Subcutaneous adipose tissue (tissue), 4 donors: ENCODE results near the gene NETO2. TPM values are rescaled to one million over a fixed set of nuclear protein-coding genes. Genes with fewer than 3 reads are reported as not detected.

Experiments
- total RNA-seq, 4 donors: library from RNA; depleted of rRNA; stranded (reverse); fragments of >200 nt; gene quantifications; one replicate each; pipeline ENCODE4 v1.1.0, GENCODE V29; 2016
- TF ChIP-seq, protein P1 (sequence below): fragments of 450-650 bp; IDR thresholded peaks from one replicate; pipeline ENCODE4 v1.5.1; 2016; ENCODE audit warnings: low read depth, mild to moderate bottlenecking, control low read depth, antibody characterized with exemption, moderate library complexity

NETO2 gene
- total RNA-seq, 4 donors from 2014 or later = 0.44 to 2.4 (median 1.1) TPM

- TF ChIP-seq, protein P1, sequence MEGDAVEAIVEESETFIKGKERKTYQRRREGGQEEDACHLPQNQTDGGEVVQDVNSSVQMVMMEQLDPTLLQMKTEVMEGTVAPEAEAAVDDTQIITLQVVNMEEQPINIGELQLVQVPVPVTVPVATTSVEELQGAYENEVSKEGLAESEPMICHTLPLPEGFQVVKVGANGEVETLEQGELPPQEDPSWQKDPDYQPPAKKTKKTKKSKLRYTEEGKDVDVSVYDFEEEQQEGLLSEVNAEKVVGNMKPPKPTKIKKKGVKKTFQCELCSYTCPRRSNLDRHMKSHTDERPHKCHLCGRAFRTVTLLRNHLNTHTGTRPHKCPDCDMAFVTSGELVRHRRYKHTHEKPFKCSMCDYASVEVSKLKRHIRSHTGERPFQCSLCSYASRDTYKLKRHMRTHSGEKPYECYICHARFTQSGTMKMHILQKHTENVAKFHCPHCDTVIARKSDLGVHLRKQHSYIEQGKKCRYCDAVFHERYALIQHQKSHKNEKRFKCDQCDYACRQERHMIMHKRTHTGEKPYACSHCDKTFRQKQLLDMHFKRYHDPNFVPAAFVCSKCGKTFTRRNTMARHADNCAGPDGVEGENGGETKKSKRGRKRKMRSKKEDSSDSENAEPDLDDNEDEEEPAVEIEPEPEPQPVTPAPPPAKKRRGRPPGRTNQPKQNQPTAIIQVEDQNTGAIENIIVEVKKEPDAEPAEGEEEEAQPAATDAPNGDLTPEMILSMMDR = no peak
Observed at GRCh38 chr16:47065766-47066688, 77.7 kb downstream of the NETO2 start.

- TF ChIP-seq, protein P1 = no peak
Observed at GRCh38 chr16:47064775-47065174, 79.0 kb downstream of the NETO2 start.

- TF ChIP-seq, protein P1 = no peak
Observed at GRCh38 chr16:47063011-47063724, 80.6 kb downstream of the NETO2 start.

GRCh38 chr16:47061204-47061603 lies 82.5 kb downstream of the NETO2 start:
- TF ChIP-seq, protein P1 = no peak

- TF ChIP-seq, protein P1 = no peak
Observed at GRCh38 chr16:47060596-47060995, 83.1 kb downstream of the NETO2 start.

GRCh38 chr16:47059991-47060390 lies 83.8 kb downstream of the NETO2 start:
- TF ChIP-seq, protein P1 = no peak
